ENCODE measurements around the gene RAI14. TPM values are rescaled to one million over a fixed set of nuclear protein-coding genes. Genes with fewer than 3 reads are reported as not detected.

Gene RAI14
- total and polyA plus RNA-seq, 2 donors (not counting 1 experiment from before 2014, with no cell fraction given), result 98.7 to 125 TPM

DNA sequence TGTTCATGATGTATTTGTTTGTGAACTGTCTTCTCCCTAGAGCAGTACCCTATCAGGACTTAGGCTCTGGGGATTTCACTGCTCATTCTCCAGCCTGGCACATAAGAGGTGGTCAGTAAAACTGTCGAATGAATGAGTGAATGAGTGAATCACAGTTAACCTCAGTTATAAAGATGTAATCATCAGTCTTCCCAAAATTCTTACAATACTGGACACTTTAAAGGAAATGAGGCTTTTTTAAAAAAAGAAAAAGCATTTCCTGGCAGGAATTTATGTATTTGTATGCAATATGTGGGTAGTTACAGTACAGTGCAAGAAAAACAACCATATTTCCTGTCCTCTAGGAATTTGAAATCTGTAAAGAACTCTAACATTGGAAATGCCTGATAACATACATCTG is 59.6 kb downstream of the RAI14 start:
- peak in 1 of 2 donors; percentile 71 for DNase-seq (ENCODE audit: low read depth in 2 of 2)
- H3K4me2 ChIP-seq (ENCODE audit: extremely low read depth, insufficient read depth, low read length), result peak overlapping the region; percentile 36
- no peaks in the 10 kb centered on the region for H3K36me3 ChIP-seq (ENCODE audit: control insufficient read depth, insufficient read depth, low read length)
- H3K4me3 ChIP-seq (replicated peaks in 1 of 4; ENCODE audit: control extremely low read depth in 1 of 4, insufficient read depth in 1 of 4, low read depth in 3 of 4, low read length in 4 of 4), result no peak overlapping the region
- H3K27ac ChIP-seq (ENCODE audit: insufficient read depth, low read length), result peak overlapping the region; percentile 59
- H3K27me3 ChIP-seq (ENCODE audit: control insufficient read depth, insufficient read depth, low read length), result no peaks in the 10 kb centered on the region
- H2AFZ ChIP-seq (ENCODE audit: low read length), result no peak overlapping the region
- no peaks in the 10 kb centered on the region for H4K20me1 ChIP-seq (ENCODE audit: control insufficient read depth, extremely low read depth, insufficient read depth, low read length)
- no peak for TF ChIP-seq EZH2 (IDR thresholded peaks at IDR 0.05; ENCODE audit: low read length, missing control alignments)
- TF ChIP-seq, protein P1, sequence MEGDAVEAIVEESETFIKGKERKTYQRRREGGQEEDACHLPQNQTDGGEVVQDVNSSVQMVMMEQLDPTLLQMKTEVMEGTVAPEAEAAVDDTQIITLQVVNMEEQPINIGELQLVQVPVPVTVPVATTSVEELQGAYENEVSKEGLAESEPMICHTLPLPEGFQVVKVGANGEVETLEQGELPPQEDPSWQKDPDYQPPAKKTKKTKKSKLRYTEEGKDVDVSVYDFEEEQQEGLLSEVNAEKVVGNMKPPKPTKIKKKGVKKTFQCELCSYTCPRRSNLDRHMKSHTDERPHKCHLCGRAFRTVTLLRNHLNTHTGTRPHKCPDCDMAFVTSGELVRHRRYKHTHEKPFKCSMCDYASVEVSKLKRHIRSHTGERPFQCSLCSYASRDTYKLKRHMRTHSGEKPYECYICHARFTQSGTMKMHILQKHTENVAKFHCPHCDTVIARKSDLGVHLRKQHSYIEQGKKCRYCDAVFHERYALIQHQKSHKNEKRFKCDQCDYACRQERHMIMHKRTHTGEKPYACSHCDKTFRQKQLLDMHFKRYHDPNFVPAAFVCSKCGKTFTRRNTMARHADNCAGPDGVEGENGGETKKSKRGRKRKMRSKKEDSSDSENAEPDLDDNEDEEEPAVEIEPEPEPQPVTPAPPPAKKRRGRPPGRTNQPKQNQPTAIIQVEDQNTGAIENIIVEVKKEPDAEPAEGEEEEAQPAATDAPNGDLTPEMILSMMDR (conservative IDR thresholded peaks at IDR 0.05 in 1 of 2, IDR thresholded peaks at IDR 0.05 in 1 of 2; ENCODE audit: low read depth in 1 of 2, low read length in 2 of 2), result no peak
- H3K9ac ChIP-seq (ENCODE audit: insufficient read depth, low read length), result no peak overlapping the region
- peaks cover 63% of the 10 kb centered on the region for H3K79me2 ChIP-seq (ENCODE audit: control insufficient read depth, insufficient read depth, low read length)
- no peaks in the 10 kb centered on the region for H3K9me3 ChIP-seq (ENCODE audit: control insufficient read depth, insufficient read depth, low read depth, low read length)
- H3K4me1 ChIP-seq (ENCODE audit: control insufficient read depth, extremely low read depth, insufficient read depth, low read length), result peaks cover 22% of the 10 kb centered on the region

DNA sequence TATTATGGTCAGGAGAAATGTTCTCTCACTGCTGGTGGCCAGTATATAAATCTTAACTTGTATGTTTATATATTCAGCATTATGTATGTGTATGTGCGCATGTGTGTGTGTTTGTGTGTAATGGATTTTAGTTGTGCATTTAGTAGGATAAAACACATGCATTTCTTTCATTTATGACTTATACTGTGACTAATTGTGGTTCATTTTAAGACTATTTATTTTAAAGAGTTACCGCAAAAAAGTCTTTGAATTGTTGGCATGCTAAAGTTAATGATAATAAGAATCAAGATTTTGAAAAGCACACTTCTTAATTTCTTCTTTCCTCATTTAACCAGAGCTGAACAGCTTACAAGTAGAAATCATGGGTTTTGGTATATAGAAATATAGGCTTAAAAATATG is 60.9 kb downstream of the RAI14 start:
- Histone ChIP-seq H3K9me3 (ENCODE audit: control insufficient read depth, insufficient read depth, low read depth, low read length) (no peaks in the 10 kb centered on the region), H3K4me2 (ENCODE audit: extremely low read depth, insufficient read depth, low read length) (peak overlapping the region; percentile 74), H3K27ac (ENCODE audit: insufficient read depth, low read length) (peak overlapping the region; percentile 91), H3K9ac (ENCODE audit: insufficient read depth, low read length) (no peak overlapping the region), H3K79me2 (ENCODE audit: control insufficient read depth, insufficient read depth, low read length) (peaks cover 67% of the 10 kb centered on the region), H3K27me3 (ENCODE audit: control insufficient read depth, insufficient read depth, low read length) (no peaks in the 10 kb centered on the region), H3K4me1 (ENCODE audit: control insufficient read depth, extremely low read depth, insufficient read depth, low read length) (peaks cover 22% of the 10 kb centered on the region), H4K20me1 (ENCODE audit: control insufficient read depth, extremely low read depth, insufficient read depth, low read length) (no peaks in the 10 kb centered on the region), H3K36me3 (ENCODE audit: control insufficient read depth, insufficient read depth, low read length) (no peaks in the 10 kb centered on the region), H3K4me3 (replicated peaks in 1 of 4; ENCODE audit: control extremely low read depth in 1 of 4, insufficient read depth in 1 of 4, low read depth in 3 of 4, low read length in 4 of 4) (no peak overlapping the region), H2AFZ (ENCODE audit: low read length) (no peak overlapping the region)
- TF ChIP-seq, protein P1 (conservative IDR thresholded peaks at IDR 0.05 in 1 of 2, IDR thresholded peaks at IDR 0.05 in 1 of 2; ENCODE audit: low read depth in 1 of 2, low read length in 2 of 2), result no peak
- TF ChIP-seq EZH2 (IDR thresholded peaks at IDR 0.05; ENCODE audit: low read length, missing control alignments), result no peak
- peak; percentile 58 to 77 for DNase-seq (ENCODE audit: low read depth in 2 of 2)

DNA sequence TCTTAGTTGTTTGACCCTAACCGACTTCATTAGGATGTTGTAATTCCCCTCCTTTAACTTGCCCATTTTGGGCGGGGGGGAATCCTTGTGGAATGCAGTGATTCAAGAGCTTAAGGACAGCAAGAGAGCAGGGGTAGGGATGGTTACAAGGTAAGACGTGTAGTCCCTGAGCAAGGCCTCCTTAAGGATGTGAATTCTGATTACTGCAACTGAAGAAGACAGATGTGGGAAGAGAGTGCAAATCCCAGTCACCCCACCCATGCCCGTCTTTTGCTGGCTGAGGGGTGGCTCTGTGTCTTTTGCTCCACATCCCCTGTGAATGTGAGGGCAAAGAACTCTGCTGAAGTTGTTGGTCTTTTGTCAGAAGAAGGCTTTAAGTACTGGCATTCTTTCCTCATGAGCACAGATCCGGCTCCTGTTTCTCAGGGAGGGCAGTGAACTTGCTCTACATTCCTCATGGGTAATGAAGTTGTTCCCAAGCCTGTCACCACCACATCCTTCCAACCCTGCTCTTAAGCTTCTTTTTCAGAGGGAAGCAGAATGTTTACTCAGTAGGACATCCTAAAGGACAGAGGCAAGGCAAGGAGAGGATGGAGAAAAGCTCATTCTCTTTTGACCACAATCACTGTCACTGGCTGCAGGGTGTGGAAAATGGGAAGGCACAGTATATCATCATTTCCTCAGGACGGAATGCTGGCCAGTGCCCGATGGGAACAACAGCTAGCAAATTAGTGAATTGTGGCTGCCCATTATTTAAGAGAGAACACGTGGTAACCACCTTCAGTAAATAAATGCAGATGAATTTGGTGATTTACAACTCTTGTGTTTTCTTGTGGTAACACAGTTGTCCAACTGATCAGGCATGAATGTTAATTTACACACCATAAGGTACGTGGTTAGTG is 61.5 kb downstream of the RAI14 start:
- H3K27me3 ChIP-seq (ENCODE audit: control insufficient read depth, insufficient read depth, low read length), result no peaks in the 10 kb centered on the region
- H3K79me2 ChIP-seq (ENCODE audit: control insufficient read depth, insufficient read depth, low read length), result peaks cover 67% of the 10 kb centered on the region
- H3K27ac ChIP-seq (ENCODE audit: insufficient read depth, low read length), result peak overlapping the region; percentile 91
- no peak overlapping the region for H2AFZ ChIP-seq (ENCODE audit: low read length)
- TF ChIP-seq, protein P1 (conservative IDR thresholded peaks at IDR 0.05 in 1 of 2, IDR thresholded peaks at IDR 0.05 in 1 of 2; ENCODE audit: low read depth in 1 of 2, low read length in 2 of 2), result no peak
- TF ChIP-seq EZH2 (IDR thresholded peaks at IDR 0.05; ENCODE audit: low read length, missing control alignments), result no peak
- peaks cover 25% of the 10 kb centered on the region for H3K4me1 ChIP-seq (ENCODE audit: control insufficient read depth, extremely low read depth, insufficient read depth, low read length)
- H3K9me3 ChIP-seq (ENCODE audit: control insufficient read depth, insufficient read depth, low read depth, low read length), result no peaks in the 10 kb centered on the region
- no peaks in the 10 kb centered on the region for H4K20me1 ChIP-seq (ENCODE audit: control insufficient read depth, extremely low read depth, insufficient read depth, low read length)
- H3K9ac ChIP-seq (ENCODE audit: insufficient read depth, low read length), result peak overlapping the region; percentile 20
- no peaks in the 10 kb centered on the region for H3K36me3 ChIP-seq (ENCODE audit: control insufficient read depth, insufficient read depth, low read length)
- peak overlapping the region; percentile 74 for H3K4me2 ChIP-seq (ENCODE audit: extremely low read depth, insufficient read depth, low read length)
- DNase-seq (ENCODE audit: low read depth in 2 of 2), result peak; percentile 96 to 100
- peak overlapping the region in 1 of 4 experiments; percentile 7 for H3K4me3 ChIP-seq (replicated peaks in 1 of 4; ENCODE audit: control extremely low read depth in 1 of 4, insufficient read depth in 1 of 4, low read depth in 3 of 4, low read length in 4 of 4)
